Caco-2 (cell line): ENCODE results near the gene OR13H1. TPM values are rescaled to one million over a fixed set of nuclear protein-coding genes. Genes with fewer than 3 reads are reported as not detected.

Experiments
- BruUV-seq: library from RNA; stranded (reverse); fragments of 400-500 nt; replicated peaks from 2 replicates; lab custom pipeline; 2021; lab: Mats Ljungman, UMichigan
- CTCF ChIA-PET: fragments of 300-600 bp; sonication (Branson Sonifier 250); formaldehyde crosslinking; loops from one replicate; lab custom pipeline; 2022; ENCODE audit warnings: antibody characterized with exemption; lab: Charles Lee
- POLR2A ChIA-PET: fragments of 300-600 bp; sonication (Branson Sonifier 250); formaldehyde crosslinking; loops from one replicate; lab custom pipeline; 2022; ENCODE audit warnings: antibody characterized with exemption; lab: Charles Lee
- DNase-seq, 2 experiments: peaks; one replicate each; pipeline versions ENCODE4 v3.0.0 to v3.0.0-alpha.2; 2020 to 2022
- H3K27me3 ChIP-seq: replicated peaks from 2 replicates; pipeline ENCODE4 v1.6.0; 2011; ENCODE audit warnings: low read length; ENCODE audit not compliant: control insufficient read depth, insufficient read depth
- H3K36me3 ChIP-seq: 2 replicates; pipeline ENCODE4 v1.5.1; 2011; ENCODE audit warnings: low read length; ENCODE audit not compliant: control insufficient read depth, insufficient read depth
- H3K4me1 ChIP-seq: fragments of 250-450 bp; sonication (Bioruptor Pico); 2 replicates; pipeline ENCODE4 v1.5.1; 2020; ENCODE audit warnings: mild to moderate bottlenecking
- H3K4me3 ChIP-seq: 2 replicates; pipeline ENCODE4 v1.5.1; 2011; ENCODE audit warnings: low read depth, mild to moderate bottlenecking, control low read depth, low read length
- H3K9me3 ChIP-seq: fragments of 250-450 bp; sonication (Bioruptor Pico); 2 replicates; pipeline ENCODE4 v1.5.1; 2020; ENCODE audit warnings: mild to moderate bottlenecking, moderate library complexity
- H3K27ac Mint-ChIP-seq: one replicate; pipeline ENCODE4 v1.8.0; 2022; ENCODE audit warnings: mixed read lengths; ENCODE audit not compliant: unreplicated experiment
- H3K27me3 Mint-ChIP-seq: one replicate; pipeline ENCODE4 v1.8.0; 2022; ENCODE audit warnings: mixed read lengths; ENCODE audit not compliant: insufficient read depth, unreplicated experiment
- H3K36me3 Mint-ChIP-seq: one replicate; pipeline ENCODE4 v1.8.0; 2022; ENCODE audit warnings: mild to moderate bottlenecking, mixed read lengths; ENCODE audit not compliant: insufficient read depth, unreplicated experiment
- H3K4me1 Mint-ChIP-seq: one replicate; pipeline ENCODE4 v1.8.0; 2022; ENCODE audit warnings: low read depth, mixed read lengths; ENCODE audit not compliant: unreplicated experiment
- H3K4me3 Mint-ChIP-seq: one replicate; pipeline ENCODE4 v1.8.0; 2022; ENCODE audit warnings: mild to moderate bottlenecking, moderate library complexity, mixed read lengths; ENCODE audit not compliant: unreplicated experiment
- H3K9me3 Mint-ChIP-seq: one replicate; pipeline ENCODE4 v1.8.0; 2022; ENCODE audit warnings: mixed read lengths; ENCODE audit not compliant: unreplicated experiment
- intact Hi-C: fragments of 100-400 bp; cut with micrococcal nuclease; formaldehyde crosslinking; loops from one replicate; pipeline ENCODE4 v1.10.0; 2022; ENCODE audit not compliant: unreplicated experiment
- total RNA-seq: library from RNA; stranded (reverse); gene quantifications from 2 replicates; pipeline ENCODE4 v1.2.3, GENCODE V29; 2022
- TF ChIP-seq, protein P1 (sequence below), 2 experiments: fragments of 200-600 bp in 1 of 2; IDR thresholded peaks; 1 replicate in 1 of 2; 2 replicates in 1 of 2; pipeline versions ENCODE4 v1.5.1 to v1.8.0; 2011 to 2022; ENCODE audit warnings: antibody characterized with exemption in 1 of 2, control low read depth in 1 of 2, inconsistent platforms in 1 of 2, low read depth in 1 of 2, low read length in 1 of 2, mild to moderate bottlenecking in 1 of 2, moderate library complexity in 1 of 2; ENCODE audit not compliant: insufficient read depth in 1 of 2, severe bottlenecking in 1 of 2, unreplicated experiment in 1 of 2

Gene OR13H1
- total RNA-seq, 1 experiment from 2014 or later, result not detected

DNA sequence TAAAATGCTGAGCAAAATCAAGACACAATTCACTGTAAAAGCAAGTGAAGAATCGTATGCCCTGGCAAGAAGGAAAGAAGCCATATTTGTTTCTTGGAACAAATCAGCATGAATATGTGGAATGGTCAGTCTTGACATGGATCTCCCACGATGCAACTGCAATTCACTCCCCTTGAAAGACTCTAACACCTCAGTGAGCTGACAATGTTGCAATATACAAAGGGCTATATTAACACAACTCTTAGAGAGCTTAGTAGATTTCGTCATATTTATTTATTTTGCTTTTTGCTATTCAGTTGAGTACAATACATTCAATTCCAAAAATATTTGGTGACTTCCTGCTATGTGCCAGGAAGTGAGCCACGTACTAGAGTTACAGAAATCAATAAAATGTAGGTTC, 14.7 kb downstream of the OR13H1 start:
- Histone ChIP-seq H3K27me3 (no peaks in the 10 kb centered on the region), H3K4me1 (no peaks in the 10 kb centered on the region), H3K36me3 (no peaks in the 10 kb centered on the region), H3K9me3 (no peaks in the 10 kb centered on the region), H3K4me3 (no peak overlapping the region)
- Mint-ChIP-seq H3K4me1 (no peaks in the 10 kb centered on the region), H3K36me3 (no peaks in the 10 kb centered on the region), H3K27ac (no peak overlapping the region), H3K4me3 (no peak overlapping the region), H3K9me3 (no peaks in the 10 kb centered on the region), H3K27me3 (no peaks in the 10 kb centered on the region)
- no TSS peak for BruUV-seq
- no peak for DNase-seq
- intact Hi-C loops, result no loop called here
- TF ChIP-seq, protein P1, sequence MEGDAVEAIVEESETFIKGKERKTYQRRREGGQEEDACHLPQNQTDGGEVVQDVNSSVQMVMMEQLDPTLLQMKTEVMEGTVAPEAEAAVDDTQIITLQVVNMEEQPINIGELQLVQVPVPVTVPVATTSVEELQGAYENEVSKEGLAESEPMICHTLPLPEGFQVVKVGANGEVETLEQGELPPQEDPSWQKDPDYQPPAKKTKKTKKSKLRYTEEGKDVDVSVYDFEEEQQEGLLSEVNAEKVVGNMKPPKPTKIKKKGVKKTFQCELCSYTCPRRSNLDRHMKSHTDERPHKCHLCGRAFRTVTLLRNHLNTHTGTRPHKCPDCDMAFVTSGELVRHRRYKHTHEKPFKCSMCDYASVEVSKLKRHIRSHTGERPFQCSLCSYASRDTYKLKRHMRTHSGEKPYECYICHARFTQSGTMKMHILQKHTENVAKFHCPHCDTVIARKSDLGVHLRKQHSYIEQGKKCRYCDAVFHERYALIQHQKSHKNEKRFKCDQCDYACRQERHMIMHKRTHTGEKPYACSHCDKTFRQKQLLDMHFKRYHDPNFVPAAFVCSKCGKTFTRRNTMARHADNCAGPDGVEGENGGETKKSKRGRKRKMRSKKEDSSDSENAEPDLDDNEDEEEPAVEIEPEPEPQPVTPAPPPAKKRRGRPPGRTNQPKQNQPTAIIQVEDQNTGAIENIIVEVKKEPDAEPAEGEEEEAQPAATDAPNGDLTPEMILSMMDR (IDR thresholded peaks at IDR 0.05; ENCODE audit: insufficient read depth in 1 of 2, low read depth in 1 of 2, low read length in 1 of 2, severe bottlenecking in 1 of 2, unreplicated experiment in 1 of 2), result no peak
- CTCF ChIA-PET, result no interaction called here
- POLR2A ChIA-PET, result no interaction called here

DNA sequence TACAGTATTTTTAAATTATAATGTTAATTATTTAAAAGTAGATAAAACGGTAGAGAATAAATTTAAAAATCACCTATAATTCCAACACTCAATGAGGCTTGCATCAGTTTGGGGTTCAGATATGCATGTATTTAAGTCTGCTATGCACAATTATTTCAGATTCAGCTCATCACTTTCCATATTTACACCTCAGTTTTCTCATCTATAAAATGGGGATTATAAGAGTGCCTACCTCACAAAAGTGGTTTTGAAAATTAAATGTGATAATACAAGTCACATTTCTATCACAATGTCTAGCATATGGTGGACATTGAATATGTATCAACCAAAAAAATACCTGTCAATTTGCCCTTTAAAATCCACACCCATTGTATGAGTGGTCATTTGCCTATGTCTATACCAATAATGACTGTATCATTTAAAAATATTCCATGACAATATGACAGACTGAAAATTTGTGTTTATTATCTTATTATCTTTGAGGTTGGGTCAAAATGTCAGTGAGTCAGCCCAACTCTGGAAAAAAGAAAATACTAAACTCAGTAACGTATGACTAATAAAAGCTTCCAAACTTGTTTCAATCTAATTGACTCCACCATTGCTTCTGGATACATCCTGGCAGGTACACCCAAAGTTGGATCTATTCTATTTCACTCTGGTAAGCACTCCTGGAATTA, 20.8 kb downstream of the OR13H1 start:
- H3K27ac Mint-ChIP-seq, result no peak overlapping the region
- TF ChIP-seq, protein P1 (IDR thresholded peaks at IDR 0.05; ENCODE audit: insufficient read depth in 1 of 2, low read depth in 1 of 2, low read length in 1 of 2, severe bottlenecking in 1 of 2, unreplicated experiment in 1 of 2), result no peak
- H3K27me3 ChIP-seq, result no peaks in the 10 kb centered on the region
- no TSS peak for BruUV-seq
- H3K27me3 Mint-ChIP-seq, result no peaks in the 10 kb centered on the region
- no peaks in the 10 kb centered on the region for H3K9me3 ChIP-seq
- ChIA-PET POLR2A (no interaction called here), CTCF (no interaction called here)
- intact Hi-C loops, result no loop called here
- H3K4me3 ChIP-seq, result no peak overlapping the region
- H3K4me3 Mint-ChIP-seq, result no peak overlapping the region
- no peaks in the 10 kb centered on the region for H3K9me3 Mint-ChIP-seq
- H3K36me3 Mint-ChIP-seq, result no peaks in the 10 kb centered on the region
- no peak for DNase-seq
- H3K4me1 Mint-ChIP-seq, result peaks cover 18% of the 10 kb centered on the region
- H3K4me1 ChIP-seq, result no peaks in the 10 kb centered on the region
- H3K36me3 ChIP-seq, result no peaks in the 10 kb centered on the region

DNA sequence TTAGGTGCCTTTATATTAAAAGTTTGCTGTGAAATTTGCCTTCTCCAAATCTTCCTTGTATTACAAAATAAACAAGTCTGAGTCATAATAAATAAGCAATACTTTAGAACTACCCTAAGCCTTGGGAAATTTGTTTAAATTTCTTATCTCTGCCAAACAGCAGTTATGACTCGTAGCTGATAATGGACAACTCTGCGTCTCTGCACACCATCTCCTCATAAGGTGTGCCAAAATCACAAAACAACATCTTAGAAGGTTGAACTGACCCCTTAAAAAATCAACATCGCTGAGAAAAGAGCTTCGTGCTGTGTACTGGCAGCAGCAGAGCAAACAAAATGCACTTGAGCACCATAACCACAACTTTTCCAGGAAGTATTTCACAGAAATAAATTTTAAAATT, 22.0 kb downstream of the OR13H1 start:
- H3K36me3 ChIP-seq, result no peaks in the 10 kb centered on the region
- POLR2A ChIA-PET, result no interaction called here
- no peak for DNase-seq
- Mint-ChIP-seq H3K4me1 (peaks cover 18% of the 10 kb centered on the region), H3K36me3 (no peaks in the 10 kb centered on the region), H3K27ac (no peak overlapping the region), H3K27me3 (no peaks in the 10 kb centered on the region), H3K9me3 (no peaks in the 10 kb centered on the region), H3K4me3 (no peak overlapping the region)
- CTCF ChIA-PET, result no interaction called here
- H3K27me3 ChIP-seq, result no peaks in the 10 kb centered on the region
- TF ChIP-seq, protein P1 (IDR thresholded peaks at IDR 0.05; ENCODE audit: insufficient read depth in 1 of 2, low read depth in 1 of 2, low read length in 1 of 2, severe bottlenecking in 1 of 2, unreplicated experiment in 1 of 2), result no peak
- intact Hi-C loops, result no loop called here
- no peaks in the 10 kb centered on the region for H3K4me1 ChIP-seq
- H3K9me3 ChIP-seq, result no peaks in the 10 kb centered on the region
- no TSS peak for BruUV-seq
- no peak overlapping the region for H3K4me3 ChIP-seq
